Endothelial cell (in vitro differentiated cells): Measurements from ENCODE around the gene SPEF1. TPM values are rescaled to one million over a fixed set of nuclear protein-coding genes. Genes with fewer than 3 reads are reported as not detected.

Experiments
- DNase-seq: peaks from one replicate; pipeline ENCODE4 v3.0.0; 2021; ENCODE audit warnings: low spot score
- H3K27ac Mint-ChIP-seq: one replicate; pipeline ENCODE4 v1.8.0; 2021; ENCODE audit warnings: mixed read lengths, inconsistent platforms; ENCODE audit not compliant: unreplicated experiment
- H3K27me3 Mint-ChIP-seq: one replicate; pipeline ENCODE4 v1.8.0; 2021; ENCODE audit warnings: mild to moderate bottlenecking, moderate library complexity, mixed read lengths, inconsistent platforms; ENCODE audit not compliant: unreplicated experiment
- H3K36me3 Mint-ChIP-seq: one replicate; pipeline ENCODE4 v1.8.0; 2021; ENCODE audit warnings: mild to moderate bottlenecking, low read depth, mixed read lengths, inconsistent platforms; ENCODE audit not compliant: unreplicated experiment
- H3K4me1 Mint-ChIP-seq: one replicate; pipeline ENCODE4 v1.8.0; 2021; ENCODE audit warnings: mild to moderate bottlenecking, mixed read lengths, inconsistent platforms; ENCODE audit not compliant: unreplicated experiment
- H3K4me3 Mint-ChIP-seq: one replicate; pipeline ENCODE4 v1.8.0; 2021; ENCODE audit warnings: mild to moderate bottlenecking, mixed read lengths, inconsistent platforms; ENCODE audit not compliant: unreplicated experiment
- H3K9me3 Mint-ChIP-seq: one replicate; pipeline ENCODE4 v1.8.0; 2021; ENCODE audit warnings: mixed read lengths, inconsistent platforms; ENCODE audit not compliant: unreplicated experiment
- total RNA-seq: library from RNA; stranded (reverse); fragmentation: NEBNext Ultra II Directional; extraction: Animal tissue kit (Norgen Biotek cat#: 25700); gene quantifications from one replicate; pipeline ENCODE4 v1.2.1, GENCODE V29; 2021; ENCODE audit not compliant: unreplicated experiment
- TF ChIP-seq, protein P1 (sequence below): fragments of 200-600 bp; sonication (generic); IDR thresholded peaks from one replicate; pipeline ENCODE4 v1.5.0; 2021; ENCODE audit warnings: antibody characterized with exemption; ENCODE audit not compliant: unreplicated experiment

The SPEF1 gene
- total RNA-seq, 1 donor from 2014 or later = 0.23 TPM

DNA sequence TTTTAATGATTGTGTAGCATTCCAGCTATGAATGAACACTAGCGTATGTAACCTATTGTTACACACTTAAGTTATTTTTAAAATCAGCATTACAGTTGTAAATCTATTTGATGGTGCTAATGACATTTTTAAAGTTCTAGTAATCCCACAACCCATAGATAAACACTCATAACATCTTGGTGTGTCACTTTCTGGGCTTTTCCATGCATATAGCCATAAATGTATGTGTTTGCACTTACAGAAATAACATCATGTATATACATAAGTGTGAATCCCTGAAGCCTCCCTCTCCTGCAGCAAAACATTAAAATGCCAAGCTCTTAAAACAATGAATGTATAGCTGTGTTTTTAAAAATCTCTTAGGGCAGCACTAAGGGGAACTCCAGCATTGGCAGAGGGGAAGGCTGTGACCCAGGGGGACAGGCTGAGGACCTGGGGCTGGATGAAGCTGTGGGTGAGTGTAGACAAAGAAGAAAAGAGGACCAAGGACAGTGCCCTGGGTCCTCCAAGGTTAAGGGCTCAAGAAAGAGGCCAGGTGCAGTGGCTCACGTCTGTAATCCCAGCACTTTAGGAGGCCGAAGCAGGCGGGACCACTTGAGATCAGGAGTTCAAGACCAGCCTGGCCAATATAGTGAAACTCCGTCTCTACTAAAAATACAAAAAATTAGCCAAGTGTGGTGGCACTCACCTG lies 6.2 kb upstream of the SPEF1 start:
- peaks cover 6% of the 10 kb centered on the region for H3K36me3 Mint-ChIP-seq
- H3K27ac Mint-ChIP-seq = no peak overlapping the region
- H3K4me1 Mint-ChIP-seq = peaks cover 5% of the 10 kb centered on the region
- peak overlapping the region; percentile 37 for H3K4me3 Mint-ChIP-seq
- H3K27me3 Mint-ChIP-seq = peaks cover 14% of the 10 kb centered on the region
- TF ChIP-seq, protein P1, sequence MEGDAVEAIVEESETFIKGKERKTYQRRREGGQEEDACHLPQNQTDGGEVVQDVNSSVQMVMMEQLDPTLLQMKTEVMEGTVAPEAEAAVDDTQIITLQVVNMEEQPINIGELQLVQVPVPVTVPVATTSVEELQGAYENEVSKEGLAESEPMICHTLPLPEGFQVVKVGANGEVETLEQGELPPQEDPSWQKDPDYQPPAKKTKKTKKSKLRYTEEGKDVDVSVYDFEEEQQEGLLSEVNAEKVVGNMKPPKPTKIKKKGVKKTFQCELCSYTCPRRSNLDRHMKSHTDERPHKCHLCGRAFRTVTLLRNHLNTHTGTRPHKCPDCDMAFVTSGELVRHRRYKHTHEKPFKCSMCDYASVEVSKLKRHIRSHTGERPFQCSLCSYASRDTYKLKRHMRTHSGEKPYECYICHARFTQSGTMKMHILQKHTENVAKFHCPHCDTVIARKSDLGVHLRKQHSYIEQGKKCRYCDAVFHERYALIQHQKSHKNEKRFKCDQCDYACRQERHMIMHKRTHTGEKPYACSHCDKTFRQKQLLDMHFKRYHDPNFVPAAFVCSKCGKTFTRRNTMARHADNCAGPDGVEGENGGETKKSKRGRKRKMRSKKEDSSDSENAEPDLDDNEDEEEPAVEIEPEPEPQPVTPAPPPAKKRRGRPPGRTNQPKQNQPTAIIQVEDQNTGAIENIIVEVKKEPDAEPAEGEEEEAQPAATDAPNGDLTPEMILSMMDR = no peak
- H3K9me3 Mint-ChIP-seq = no peaks in the 10 kb centered on the region
- DNase-seq = no peak

DNA sequence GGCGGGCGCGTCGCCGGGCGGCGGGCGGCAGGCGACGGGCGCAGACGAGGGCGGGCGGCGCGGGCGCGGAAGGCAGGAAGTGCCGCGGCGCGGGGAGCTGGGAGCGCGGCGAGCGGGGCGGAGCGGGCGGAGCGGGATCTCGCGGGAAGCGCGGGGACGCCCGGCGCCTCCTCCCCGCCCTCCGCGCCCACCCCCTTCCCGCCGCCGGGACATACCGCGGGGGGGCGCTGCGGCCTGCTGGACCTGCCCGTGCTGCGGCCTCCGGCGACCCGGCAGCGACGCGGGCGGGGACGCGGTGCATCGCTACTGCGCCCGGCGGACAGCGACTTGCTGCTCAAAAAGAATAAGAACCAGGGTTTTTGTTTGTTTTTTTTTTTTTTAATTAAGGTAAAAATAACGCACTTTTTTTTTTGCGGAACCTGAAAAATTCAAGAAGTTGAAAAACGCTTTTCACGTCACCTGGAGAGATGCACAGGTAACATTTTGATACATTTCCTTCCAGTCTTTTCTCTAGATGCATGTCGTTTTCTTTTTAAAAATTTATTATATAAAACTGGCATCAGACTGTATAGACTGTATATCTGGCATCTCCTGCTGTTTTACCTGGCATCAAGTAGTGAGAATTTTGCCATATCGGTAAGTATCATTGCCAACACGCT lies 5.5 kb upstream of the SPEF1 start, which contains the start of gene CENPB:
TSS of gene CENPB (minus strand) at position 76 of the 659 bp plus-strand sequence. CDS start 257 bp downstream, outside the sequence.
- Mint-ChIP-seq H3K4me3 (peak within 1 kb of the TSS; percentile 88), H3K27me3 (peaks cover 18% of the 10 kb centered on the region), H3K36me3 (peaks cover 6% of the 10 kb centered on the region), H3K4me1 (peaks cover 5% of the 10 kb centered on the region), H3K9me3 (no peaks in the 10 kb centered on the region), H3K27ac (peak within 1 kb of the TSS; percentile 24)
- DNase-seq = peak; percentile 99
- TF ChIP-seq, protein P1 = peak; percentile 71

DNA sequence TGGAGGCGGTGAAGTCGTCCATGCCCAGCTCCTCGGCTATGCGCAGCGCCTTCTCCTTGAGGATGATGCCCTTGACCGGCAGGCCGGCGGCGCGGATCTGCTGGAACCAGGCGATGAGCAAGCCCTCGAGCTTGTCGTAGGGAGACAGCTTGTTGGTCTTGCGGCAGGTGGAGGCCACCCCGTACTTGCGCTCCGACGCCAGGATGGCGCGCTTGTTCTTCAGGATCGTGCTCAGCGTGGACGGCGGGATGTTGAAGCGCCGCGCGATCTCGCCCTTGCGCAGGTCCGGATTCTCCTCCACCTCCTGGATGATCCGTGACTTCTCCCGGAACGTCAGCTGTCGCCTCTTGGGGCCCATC lies 4.9 kb upstream of the SPEF1 start:
- H3K27ac Mint-ChIP-seq = peak overlapping the region; percentile 24
- peaks cover 5% of the 10 kb centered on the region for H3K4me1 Mint-ChIP-seq

DNA sequence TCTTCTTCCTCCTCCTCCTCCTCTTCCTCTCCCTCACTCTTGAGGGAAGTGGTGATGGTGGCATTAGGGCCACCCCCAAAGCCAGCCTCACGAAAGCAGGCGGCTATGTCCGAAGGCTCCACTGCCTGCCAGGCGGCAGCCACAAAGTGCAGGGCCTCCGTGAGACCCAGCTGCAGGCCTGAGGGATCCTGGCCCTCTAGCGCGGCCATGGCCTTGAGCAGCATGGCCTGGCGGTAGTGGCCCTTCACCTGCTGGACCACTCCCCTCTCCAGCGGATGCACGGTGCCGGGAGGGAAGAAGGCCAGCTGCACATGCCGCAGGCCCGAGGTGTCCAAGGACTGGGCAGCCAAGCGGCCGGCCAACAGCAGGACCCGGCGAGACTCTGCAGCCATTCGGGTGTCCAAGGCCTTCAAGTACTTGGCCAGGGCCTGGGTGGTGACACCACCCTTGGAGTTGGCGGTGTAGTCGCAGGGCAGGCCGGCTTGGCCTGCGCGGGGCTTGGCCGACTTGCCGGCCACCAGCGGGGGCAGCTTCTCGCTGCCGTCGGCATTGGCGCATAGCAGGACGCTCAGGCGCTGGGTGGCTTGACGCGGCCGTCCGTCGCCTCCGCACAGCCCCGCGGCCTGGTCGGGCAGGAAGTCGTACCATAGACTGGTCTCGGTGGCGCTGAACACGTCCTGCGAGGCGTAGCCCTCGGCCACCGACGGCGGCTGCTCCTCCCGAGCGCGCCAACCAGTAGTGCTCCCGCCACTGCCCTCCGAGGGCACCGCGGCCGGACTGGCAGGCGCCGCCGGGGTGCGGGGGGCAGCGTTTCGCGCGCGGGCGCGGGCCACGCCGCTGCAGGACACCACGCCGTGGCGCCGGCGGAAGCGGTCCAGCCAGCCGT lies 4.2 kb upstream of the SPEF1 start:
- peaks cover 11% of the 10 kb centered on the region for H3K4me1 Mint-ChIP-seq
- H3K27ac Mint-ChIP-seq = no peak overlapping the region
- peaks cover 19% of the 10 kb centered on the region for H3K27me3 Mint-ChIP-seq
- H3K36me3 Mint-ChIP-seq = peaks cover 6% of the 10 kb centered on the region
- TF ChIP-seq, protein P1 = no peak
- H3K9me3 Mint-ChIP-seq = no peaks in the 10 kb centered on the region
- H3K4me3 Mint-ChIP-seq = peak overlapping the region; percentile 71
- DNase-seq = no peak

More for the DNA sequence above, 4.9 kb upstream of the SPEF1 start:
- DNase-seq = peak; percentile 54
- peak overlapping the region; percentile 88 for H3K4me3 Mint-ChIP-seq
- no peaks in the 10 kb centered on the region for H3K9me3 Mint-ChIP-seq
- H3K36me3 Mint-ChIP-seq = peaks cover 6% of the 10 kb centered on the region
- peaks cover 18% of the 10 kb centered on the region for H3K27me3 Mint-ChIP-seq
- TF ChIP-seq, protein P1 = no peak
